Osteocyte (in vitro differentiated cells): Measurements from ENCODE around the gene CRYBA1. TPM values are rescaled to one million over a fixed set of nuclear protein-coding genes. Genes with fewer than 3 reads are reported as not detected.

ENCODE experiments used
- DNase-seq: peaks from one replicate; pipeline ENCODE4 v3.0.0; 2021; ENCODE audit warnings: mixed read lengths; ENCODE audit not compliant: unreplicated experiment; ENCODE audit errors: extremely low spot score
- H3K27ac Mint-ChIP-seq: one replicate; pipeline ENCODE4 v1.8.0; 2021; ENCODE audit warnings: mild to moderate bottlenecking, mixed read lengths; ENCODE audit not compliant: unreplicated experiment
- H3K27me3 Mint-ChIP-seq: one replicate; pipeline ENCODE4 v1.8.0; 2021; ENCODE audit warnings: mixed read lengths; ENCODE audit not compliant: unreplicated experiment
- H3K36me3 Mint-ChIP-seq: one replicate; pipeline ENCODE4 v1.8.0; 2021; ENCODE audit warnings: mixed read lengths; ENCODE audit not compliant: unreplicated experiment
- H3K4me1 Mint-ChIP-seq: one replicate; pipeline ENCODE4 v1.8.0; 2021; ENCODE audit warnings: mixed read lengths; ENCODE audit not compliant: unreplicated experiment
- H3K4me3 Mint-ChIP-seq: one replicate; pipeline ENCODE4 v1.8.0; 2021; ENCODE audit warnings: mild to moderate bottlenecking, moderate library complexity, mixed read lengths; ENCODE audit not compliant: unreplicated experiment
- H3K9me3 Mint-ChIP-seq: one replicate; pipeline ENCODE4 v1.8.0; 2021; ENCODE audit warnings: mixed read lengths; ENCODE audit not compliant: unreplicated experiment
- total RNA-seq: library from RNA; stranded (reverse); gene quantifications from 2 replicates; pipeline ENCODE4 v1.2.1, GENCODE V29; 2021
- TF ChIP-seq, protein P1 (sequence below): fragments of 200-600 bp; sonication (generic); IDR thresholded peaks from 2 replicates; pipeline ENCODE4 v1.5.0; 2021; ENCODE audit warnings: antibody characterized with exemption, mild to moderate bottlenecking, moderate library complexity

Gene CRYBA1
- total RNA-seq, 1 donor from 2014 or later: not detected

- no peaks in the 10 kb centered on the region for H3K36me3 Mint-ChIP-seq
- no peak for DNase-seq
Measured at GRCh38 chr17:29243792-29244191, 2.9 kb upstream of the CRYBA1 start.

DNA sequence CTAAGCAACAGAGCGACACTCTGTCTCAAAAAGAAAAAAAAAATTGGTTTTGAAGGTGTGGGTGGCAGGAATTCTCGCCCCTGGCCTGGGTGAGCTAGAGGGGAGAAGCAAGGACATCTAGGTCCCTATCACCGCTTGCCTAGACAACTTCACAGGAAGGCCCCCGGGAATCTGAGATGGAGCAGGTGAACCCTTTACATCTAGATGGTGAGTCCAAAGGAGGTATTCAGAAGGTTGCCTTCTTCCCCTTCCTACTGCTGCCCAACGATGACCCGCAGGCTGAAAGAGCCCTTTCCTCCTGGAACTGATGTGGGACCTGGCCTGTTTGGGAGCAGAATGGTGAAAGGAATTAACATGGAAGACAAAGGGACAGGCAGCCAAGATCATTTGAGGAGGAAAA, 1.3 kb upstream of the CRYBA1 start:
- H3K9me3 Mint-ChIP-seq: no peaks in the 10 kb centered on the region
- H3K4me3 Mint-ChIP-seq: no peak overlapping the region
- no peak overlapping the region for H3K27ac Mint-ChIP-seq

More at GRCh38 chr17:29243792-29244191, 2.9 kb upstream of the CRYBA1 start:
- TF ChIP-seq, protein P1, sequence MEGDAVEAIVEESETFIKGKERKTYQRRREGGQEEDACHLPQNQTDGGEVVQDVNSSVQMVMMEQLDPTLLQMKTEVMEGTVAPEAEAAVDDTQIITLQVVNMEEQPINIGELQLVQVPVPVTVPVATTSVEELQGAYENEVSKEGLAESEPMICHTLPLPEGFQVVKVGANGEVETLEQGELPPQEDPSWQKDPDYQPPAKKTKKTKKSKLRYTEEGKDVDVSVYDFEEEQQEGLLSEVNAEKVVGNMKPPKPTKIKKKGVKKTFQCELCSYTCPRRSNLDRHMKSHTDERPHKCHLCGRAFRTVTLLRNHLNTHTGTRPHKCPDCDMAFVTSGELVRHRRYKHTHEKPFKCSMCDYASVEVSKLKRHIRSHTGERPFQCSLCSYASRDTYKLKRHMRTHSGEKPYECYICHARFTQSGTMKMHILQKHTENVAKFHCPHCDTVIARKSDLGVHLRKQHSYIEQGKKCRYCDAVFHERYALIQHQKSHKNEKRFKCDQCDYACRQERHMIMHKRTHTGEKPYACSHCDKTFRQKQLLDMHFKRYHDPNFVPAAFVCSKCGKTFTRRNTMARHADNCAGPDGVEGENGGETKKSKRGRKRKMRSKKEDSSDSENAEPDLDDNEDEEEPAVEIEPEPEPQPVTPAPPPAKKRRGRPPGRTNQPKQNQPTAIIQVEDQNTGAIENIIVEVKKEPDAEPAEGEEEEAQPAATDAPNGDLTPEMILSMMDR: peak; percentile 52
- no peak overlapping the region for H3K27ac Mint-ChIP-seq
- H3K4me1 Mint-ChIP-seq: peaks cover 34% of the 10 kb centered on the region
- no peaks in the 10 kb centered on the region for H3K9me3 Mint-ChIP-seq
- no peaks in the 10 kb centered on the region for H3K27me3 Mint-ChIP-seq
- H3K4me3 Mint-ChIP-seq: no peak overlapping the region

DNA sequence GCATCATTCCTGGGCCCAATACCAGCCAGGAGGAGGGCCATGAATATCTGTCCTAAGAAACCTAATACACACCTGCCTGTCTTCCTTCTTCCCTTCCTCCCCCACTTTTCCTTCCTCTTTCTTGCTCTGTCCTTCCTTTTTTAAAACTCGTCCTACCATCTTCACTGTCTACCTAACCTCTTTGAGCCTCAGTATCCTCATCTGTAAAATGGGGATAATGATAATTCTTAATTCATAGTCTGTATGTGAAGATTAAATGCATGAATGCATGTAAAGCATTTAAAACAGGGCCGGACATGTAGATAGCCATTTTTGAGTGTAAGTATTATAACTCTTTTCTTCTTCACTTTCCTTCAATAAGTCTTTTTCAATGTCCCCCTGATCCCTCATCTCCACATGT, 560 bp downstream of the CRYBA1 start:
- Mint-ChIP-seq H3K4me1 (peaks cover 13% of the 10 kb centered on the region), H3K9me3 (no peaks in the 10 kb centered on the region), H3K27ac (no peak overlapping the region), H3K36me3 (no peaks in the 10 kb centered on the region), H3K4me3 (no peak overlapping the region), H3K27me3 (no peaks in the 10 kb centered on the region)
- TF ChIP-seq, protein P1: no peak
- DNase-seq: no peak

More for the DNA sequence above, 1.3 kb upstream of the CRYBA1 start:
- no peak for DNase-seq
- Mint-ChIP-seq H3K4me1 (peaks cover 29% of the 10 kb centered on the region), H3K27me3 (no peaks in the 10 kb centered on the region), H3K36me3 (no peaks in the 10 kb centered on the region)
- TF ChIP-seq, protein P1: no peak

DNA sequence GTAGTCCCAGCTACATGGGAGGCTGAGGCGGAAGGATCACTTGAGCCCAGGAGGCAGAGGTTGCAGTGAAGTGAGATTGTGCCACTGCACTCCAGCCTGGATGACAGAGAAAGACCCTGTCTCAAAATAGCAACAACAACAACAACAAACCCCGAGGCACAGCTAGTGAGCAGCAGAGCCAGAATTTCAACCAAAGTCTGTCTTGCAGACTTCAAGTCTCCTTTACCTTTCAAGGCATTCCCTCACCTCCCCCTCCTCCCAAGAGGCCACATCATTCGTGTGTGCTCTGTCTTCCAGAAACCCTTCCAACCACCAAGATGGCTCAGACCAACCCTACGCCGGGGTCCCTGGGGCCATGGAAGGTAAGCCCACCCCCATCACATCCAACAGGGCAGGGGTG, 2.2 kb downstream of the CRYBA1 start:
- no peak overlapping the region for H3K27ac Mint-ChIP-seq
- peaks cover 9% of the 10 kb centered on the region for H3K4me1 Mint-ChIP-seq
- H3K9me3 Mint-ChIP-seq: no peaks in the 10 kb centered on the region
- DNase-seq: peak; percentile 77
- no peaks in the 10 kb centered on the region for H3K36me3 Mint-ChIP-seq
- no peaks in the 10 kb centered on the region for H3K27me3 Mint-ChIP-seq
- no peak overlapping the region for H3K4me3 Mint-ChIP-seq
- TF ChIP-seq, protein P1: no peak

DNA sequence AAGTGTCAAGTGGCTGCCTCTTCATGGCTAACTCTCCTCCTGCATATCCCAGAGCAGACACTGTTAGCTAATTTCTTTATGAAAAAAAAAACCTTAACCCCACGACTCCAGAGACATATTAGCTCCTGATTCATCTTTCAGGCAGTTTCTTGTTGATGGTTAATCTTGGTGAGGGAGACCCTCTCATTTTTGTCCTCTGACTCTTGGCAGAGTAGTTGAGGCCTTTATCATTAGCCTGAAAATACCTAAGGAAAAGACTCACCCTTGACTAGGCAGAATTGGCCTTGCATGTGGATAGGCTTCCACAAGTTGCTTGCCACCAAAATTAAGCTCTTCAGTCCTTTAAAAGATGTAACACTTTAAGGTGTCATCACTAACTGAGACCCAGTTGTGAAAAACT, 4.0 kb downstream of the CRYBA1 start:
- no peak overlapping the region for H3K27ac Mint-ChIP-seq
- H3K4me1 Mint-ChIP-seq: peaks cover 11% of the 10 kb centered on the region
- no peak for DNase-seq
- H3K4me3 Mint-ChIP-seq: no peak overlapping the region
- H3K27me3 Mint-ChIP-seq: no peaks in the 10 kb centered on the region
- H3K36me3 Mint-ChIP-seq: peaks cover 2% of the 10 kb centered on the region
- TF ChIP-seq, protein P1: no peak
- H3K9me3 Mint-ChIP-seq: no peaks in the 10 kb centered on the region
